ENCODE measurements around the gene SH3PXD2B. TPM values are rescaled to one million over a fixed set of nuclear protein-coding genes. Genes with fewer than 3 reads are reported as not detected.
"Not testable (repeated sequence)": the region's sequence is repeated elsewhere in the genome, so short reads cannot be mapped to it uniquely, and the experiment has no call there.

The SH3PXD2B gene
- total RNA-seq, 2 experiments from 2014 or later = 0.10 TPM; not detected in 1

- Histone ChIP-seq H3K9me2 (ENCODE audit: insufficient read depth, low read length) (no peaks in the 10 kb centered on the region), H3K27ac (ENCODE audit: low read depth, low read length, poor library complexity, severe bottlenecking) (no peak overlapping the region), H4K20me1 (ENCODE audit: insufficient read depth, low read length) (no peaks in the 10 kb centered on the region), H3K4me2 (ENCODE audit: low read length) (no peak overlapping the region), H3K79me2 (ENCODE audit: insufficient read depth, low read depth, low read length) (no peaks in the 10 kb centered on the region), H3K4me3 (ENCODE audit: low read depth, low read length, poor library complexity, severe bottlenecking) (no peak overlapping the region), H3K4me1 (ENCODE audit: insufficient read depth, low read length, poor library complexity, severe bottlenecking) (no peaks in the 10 kb centered on the region), H3K36me3 (ENCODE audit: insufficient read depth, low read length) (no peaks in the 10 kb centered on the region), H3K9me3 (ENCODE audit: low read length) (no peaks in the 10 kb centered on the region), H2AFZ (ENCODE audit: low read length) (no peak overlapping the region)
- intact Hi-C loops (cut with micrococcal nuclease; ENCODE audit: unreplicated experiment) = no loop called here
- DNase-seq (ENCODE audit: low spot score) = no peak
- BruUV-seq (replicated peaks) = no TSS peak
- POLR2A ChIA-PET = interaction anchor here (0.6 to 0.7 kb wide), 2 partner anchors 494 to 627 kb away, joined by 3 read pairs; no protein-coding TSS in a partner anchor
- TF ChIP-seq EZH2phosphoT487 (IDR thresholded peaks at IDR 0.05; ENCODE audit: borderline replicate concordance, low read depth, low read length) (no peak), CTCF (conservative IDR thresholded peaks at IDR 0.05; ENCODE audit: low read length) (no peak)
- CTCF ChIA-PET (ENCODE audit: unreplicated experiment) = no interaction called here
Observed at GRCh38 chr5:172351240-172351778, 103.0 kb downstream of the SH3PXD2B start.

- H3K79me2 ChIP-seq (ENCODE audit: insufficient read depth, low read depth, low read length) = no peaks in the 10 kb centered on the region
- H3K4me1 ChIP-seq (ENCODE audit: insufficient read depth, low read length, poor library complexity, severe bottlenecking) = no peaks in the 10 kb centered on the region
- no TSS peak for BruUV-seq (replicated peaks)
- H3K4me3 ChIP-seq (ENCODE audit: low read depth, low read length, poor library complexity, severe bottlenecking) = no peak overlapping the region
- intact Hi-C loops (cut with micrococcal nuclease; ENCODE audit: unreplicated experiment) = no loop called here
- no peaks in the 10 kb centered on the region for H3K9me3 ChIP-seq (ENCODE audit: low read length)
- no peak overlapping the region for H3K27ac ChIP-seq (ENCODE audit: low read depth, low read length, poor library complexity, severe bottlenecking)
- ChIA-PET CTCF (ENCODE audit: unreplicated experiment) (no interaction called here), POLR2A (interaction anchor here (0.6 to 0.7 kb wide), 2 partner anchors 494 to 626 kb away, joined by 3 read pairs; no protein-coding TSS in a partner anchor)
- no peak overlapping the region for H2AFZ ChIP-seq (ENCODE audit: low read length)
- no peaks in the 10 kb centered on the region for H4K20me1 ChIP-seq (ENCODE audit: insufficient read depth, low read length)
- no peak for DNase-seq (ENCODE audit: low spot score)
- H3K36me3 ChIP-seq (ENCODE audit: insufficient read depth, low read length) = no peaks in the 10 kb centered on the region
- TF ChIP-seq CTCF (conservative IDR thresholded peaks at IDR 0.05; ENCODE audit: low read length) = no peak
- no peak for TF ChIP-seq EZH2phosphoT487 (IDR thresholded peaks at IDR 0.05; ENCODE audit: borderline replicate concordance, low read depth, low read length)
- no peak overlapping the region for H3K4me2 ChIP-seq (ENCODE audit: low read length)
- no peaks in the 10 kb centered on the region for H3K9me2 ChIP-seq (ENCODE audit: insufficient read depth, low read length)
Observed at GRCh38 chr5:172350212-172351181, 103.8 kb downstream of the SH3PXD2B start.

GRCh38 chr5:172348733-172349132 lies 105.6 kb downstream of the SH3PXD2B start:
- H4K20me1 ChIP-seq (ENCODE audit: insufficient read depth, low read length); CTCF ChIA-PET (ENCODE audit: unreplicated experiment); intact Hi-C loops (cut with micrococcal nuclease; ENCODE audit: unreplicated experiment); DNase-seq (ENCODE audit: low spot score); BruUV-seq (replicated peaks); H3K4me3 ChIP-seq (ENCODE audit: low read depth, low read length, poor library complexity, severe bottlenecking); H3K4me1 ChIP-seq (ENCODE audit: insufficient read depth, low read length, poor library complexity, severe bottlenecking); H3K4me2 ChIP-seq (ENCODE audit: low read length); H2AFZ ChIP-seq (ENCODE audit: low read length); H3K9me3 ChIP-seq (ENCODE audit: low read length); H3K79me2 ChIP-seq (ENCODE audit: insufficient read depth, low read depth, low read length); H3K9me2 ChIP-seq (ENCODE audit: insufficient read depth, low read length); H3K27ac ChIP-seq (ENCODE audit: low read depth, low read length, poor library complexity, severe bottlenecking); H3K36me3 ChIP-seq (ENCODE audit: insufficient read depth, low read length): not testable (repeated sequence)
- POLR2A ChIA-PET = interaction anchor here (0.6 kb wide), 1 partner anchor 845 kb away, joined by 3 read pairs; no protein-coding TSS in a partner anchor
